ENCODE data around the gene FOXL3. TPM values are rescaled to one million over a fixed set of nuclear protein-coding genes. Genes with fewer than 3 reads are reported as not detected.
"Not testable (repeated sequence)": the region's sequence is repeated elsewhere in the genome, so short reads cannot be mapped to it uniquely, and the experiment has no call there.

Gene FOXL3
- total RNA-seq, 4 donors from 2014 or later, result not detected

DNA sequence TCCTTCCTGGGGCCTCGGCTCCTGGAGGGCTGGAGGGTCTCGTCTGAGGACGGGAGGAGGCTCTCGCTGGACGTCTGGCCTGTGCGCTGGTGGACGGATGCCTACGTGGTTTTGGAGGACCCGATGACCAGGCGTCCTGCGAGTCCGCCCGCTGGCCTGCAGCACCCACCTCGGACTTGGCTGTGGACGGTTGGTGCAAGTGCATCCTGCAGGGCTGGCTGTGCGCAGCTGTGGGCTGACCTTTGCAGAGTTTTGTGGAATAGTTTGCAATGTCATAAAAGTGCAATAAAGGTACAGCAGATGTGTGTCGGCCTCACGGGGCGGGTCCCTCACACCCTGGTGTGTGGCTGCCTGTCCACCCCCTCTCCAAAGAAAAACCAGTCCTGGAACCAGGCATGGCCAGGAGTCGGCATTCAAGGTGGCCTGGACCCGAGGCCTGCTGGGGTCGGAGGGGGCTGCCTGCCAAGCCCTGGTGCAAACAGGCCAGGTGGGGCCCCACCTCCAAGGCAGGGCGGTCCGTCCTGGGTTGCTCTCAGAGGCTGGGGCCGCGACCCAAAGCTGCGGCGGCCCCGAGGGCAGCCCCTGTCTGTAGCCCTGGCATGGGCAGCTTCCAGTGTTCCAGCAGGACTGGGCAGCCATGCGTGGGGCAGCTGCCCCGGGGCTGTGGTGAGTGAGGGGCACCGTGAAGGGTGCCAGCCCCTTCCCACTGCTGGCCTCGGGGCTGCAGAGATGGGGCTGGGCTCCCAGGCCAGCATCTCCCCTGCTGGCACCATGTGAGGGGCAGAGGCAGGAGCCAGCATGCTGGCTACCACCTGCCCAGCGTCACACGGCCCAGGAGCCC, 29.3 kb upstream of the FOXL3 start:
- no peak overlapping the region for H3K27ac ChIP-seq (replicated peaks in 1 of 4)
- peaks cover 41 to 66% (median 57%) of the 10 kb centered on the region in 4 donors for H3K36me3 ChIP-seq
- no peaks in the 10 kb centered on the region for H3K27me3 ChIP-seq
- TF ChIP-seq POLR2AphosphoS5 (IDR thresholded peaks at IDR 0.05), result no peak
- no peak for TF ChIP-seq POLR2A (IDR thresholded peaks at IDR 0.05; ENCODE audit: low read depth)
- TF ChIP-seq, protein P1, sequence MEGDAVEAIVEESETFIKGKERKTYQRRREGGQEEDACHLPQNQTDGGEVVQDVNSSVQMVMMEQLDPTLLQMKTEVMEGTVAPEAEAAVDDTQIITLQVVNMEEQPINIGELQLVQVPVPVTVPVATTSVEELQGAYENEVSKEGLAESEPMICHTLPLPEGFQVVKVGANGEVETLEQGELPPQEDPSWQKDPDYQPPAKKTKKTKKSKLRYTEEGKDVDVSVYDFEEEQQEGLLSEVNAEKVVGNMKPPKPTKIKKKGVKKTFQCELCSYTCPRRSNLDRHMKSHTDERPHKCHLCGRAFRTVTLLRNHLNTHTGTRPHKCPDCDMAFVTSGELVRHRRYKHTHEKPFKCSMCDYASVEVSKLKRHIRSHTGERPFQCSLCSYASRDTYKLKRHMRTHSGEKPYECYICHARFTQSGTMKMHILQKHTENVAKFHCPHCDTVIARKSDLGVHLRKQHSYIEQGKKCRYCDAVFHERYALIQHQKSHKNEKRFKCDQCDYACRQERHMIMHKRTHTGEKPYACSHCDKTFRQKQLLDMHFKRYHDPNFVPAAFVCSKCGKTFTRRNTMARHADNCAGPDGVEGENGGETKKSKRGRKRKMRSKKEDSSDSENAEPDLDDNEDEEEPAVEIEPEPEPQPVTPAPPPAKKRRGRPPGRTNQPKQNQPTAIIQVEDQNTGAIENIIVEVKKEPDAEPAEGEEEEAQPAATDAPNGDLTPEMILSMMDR (IDR thresholded peaks at IDR 0.05), result no peak
- no peak for TF ChIP-seq EP300 (IDR thresholded peaks at IDR 0.05)
- WGBS, result 93% methylated on average over 20 of the region's 35 CpGs
- H3K4me1 ChIP-seq, result peaks cover 0 to 4% (median 0%) of the 10 kb centered on the region in 4 donors
- H3K4me3 ChIP-seq, result no peak overlapping the region
- intact Hi-C loops (cut with DNase I), result no loop called here
- no peak for DNase-seq (ENCODE audit: extremely low spot score)
- H3K9me3 ChIP-seq, result peaks cover 0 to 8% (median 5%) of the 10 kb centered on the region in 4 donors

DNA sequence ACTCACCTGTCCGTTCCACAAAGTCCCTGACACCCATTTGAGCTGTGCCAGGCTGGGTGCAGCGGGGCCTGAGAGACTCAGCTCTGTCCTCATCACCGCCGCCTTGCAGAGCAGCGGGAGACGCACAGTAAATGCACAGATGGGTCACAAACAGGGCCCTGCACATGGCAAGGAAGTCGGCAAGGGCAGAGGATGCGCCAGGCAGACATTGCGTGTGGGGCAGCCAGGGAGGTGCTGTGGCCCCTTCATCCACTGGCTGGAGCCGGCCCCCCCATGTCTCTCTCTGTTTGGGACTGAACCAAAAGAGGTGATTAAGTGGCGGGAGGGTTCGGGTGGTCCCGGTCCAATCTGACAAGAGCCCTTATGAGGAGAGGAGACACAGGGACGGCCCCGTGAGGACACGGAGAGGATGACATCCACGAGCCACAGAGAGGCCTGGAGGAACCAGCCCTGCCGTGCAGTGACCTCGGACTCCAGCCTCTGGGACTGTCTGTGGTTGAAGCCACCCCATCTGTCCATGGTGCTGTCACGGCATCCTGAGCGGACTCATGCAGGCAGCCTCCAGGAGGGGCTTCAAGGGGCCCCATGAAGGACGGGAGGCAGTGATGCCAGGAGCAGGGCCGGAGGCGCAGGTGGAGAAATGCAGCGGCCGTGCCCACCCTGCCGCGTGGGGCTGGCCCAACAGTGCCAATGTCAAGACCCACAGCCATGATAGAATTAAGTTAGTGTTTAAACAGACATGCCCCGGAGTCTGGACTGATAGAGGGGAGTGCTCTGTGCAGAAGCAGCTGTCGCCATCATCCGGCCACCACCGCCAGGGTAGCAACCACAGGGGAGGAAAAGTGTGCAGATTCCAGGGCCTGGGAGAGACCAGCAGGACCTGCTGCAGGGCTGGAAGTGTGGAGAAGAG, 28.4 kb upstream of the FOXL3 start:
- H3K27ac ChIP-seq (replicated peaks in 1 of 4), result no peak overlapping the region
- TF ChIP-seq EP300 (IDR thresholded peaks at IDR 0.05) (no peak), POLR2A (IDR thresholded peaks at IDR 0.05; ENCODE audit: low read depth) (no peak), POLR2AphosphoS5 (IDR thresholded peaks at IDR 0.05) (no peak)
- TF ChIP-seq, protein P1 (IDR thresholded peaks at IDR 0.05), result no peak
- H3K27me3 ChIP-seq, result no peaks in the 10 kb centered on the region
- intact Hi-C loops (cut with DNase I), result no loop called here
- H3K4me3 ChIP-seq, result no peak overlapping the region
- WGBS, result 95% methylated on average over 27 of the region's 32 CpGs
- H3K36me3 ChIP-seq, result peaks cover 31 to 56% (median 48%) of the 10 kb centered on the region in 4 donors
- H3K4me1 ChIP-seq, result peaks cover 0 to 4% (median 0%) of the 10 kb centered on the region in 4 donors
- no peak for DNase-seq (ENCODE audit: extremely low spot score)
- H3K9me3 ChIP-seq, result peaks cover 0 to 8% (median 5%) of the 10 kb centered on the region in 4 donors

DNA sequence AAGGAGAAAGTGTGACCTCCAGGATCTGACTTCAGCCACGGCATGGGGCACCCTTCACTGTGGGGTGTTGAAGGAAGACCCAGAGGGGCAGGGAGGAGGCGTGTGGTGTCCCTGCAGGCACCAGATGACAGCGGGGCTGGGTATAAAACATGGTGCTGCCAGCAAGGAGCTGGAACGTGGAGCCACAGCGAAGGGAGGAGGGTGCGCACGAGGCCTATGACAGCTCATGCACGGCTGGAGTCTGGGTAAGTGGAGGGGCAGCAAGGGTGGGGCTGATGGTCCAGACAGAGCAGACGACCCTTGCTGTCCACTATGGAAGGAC, 27.8 kb upstream of the FOXL3 start:
- no peak overlapping the region for H3K27ac ChIP-seq (replicated peaks in 1 of 4)
- TF ChIP-seq POLR2AphosphoS5 (IDR thresholded peaks at IDR 0.05) (no peak), POLR2A (IDR thresholded peaks at IDR 0.05; ENCODE audit: low read depth) (no peak), EP300 (IDR thresholded peaks at IDR 0.05) (no peak)
- TF ChIP-seq, protein P1 (IDR thresholded peaks at IDR 0.05), result no peak
- DNase-seq (ENCODE audit: extremely low spot score), result no peak
- intact Hi-C loops (cut with DNase I), result no loop called here
- 95% methylated on average over 9 of the region's 9 CpGs for WGBS
- H3K27me3 ChIP-seq, result no peaks in the 10 kb centered on the region
- peaks cover 25 to 50% (median 41%) of the 10 kb centered on the region in 4 donors for H3K36me3 ChIP-seq
- peaks cover 0 to 8% (median 5%) of the 10 kb centered on the region in 4 donors for H3K9me3 ChIP-seq
- peaks cover 0 to 4% (median 0%) of the 10 kb centered on the region in 4 donors for H3K4me1 ChIP-seq
- H3K4me3 ChIP-seq, result no peak overlapping the region

DNA sequence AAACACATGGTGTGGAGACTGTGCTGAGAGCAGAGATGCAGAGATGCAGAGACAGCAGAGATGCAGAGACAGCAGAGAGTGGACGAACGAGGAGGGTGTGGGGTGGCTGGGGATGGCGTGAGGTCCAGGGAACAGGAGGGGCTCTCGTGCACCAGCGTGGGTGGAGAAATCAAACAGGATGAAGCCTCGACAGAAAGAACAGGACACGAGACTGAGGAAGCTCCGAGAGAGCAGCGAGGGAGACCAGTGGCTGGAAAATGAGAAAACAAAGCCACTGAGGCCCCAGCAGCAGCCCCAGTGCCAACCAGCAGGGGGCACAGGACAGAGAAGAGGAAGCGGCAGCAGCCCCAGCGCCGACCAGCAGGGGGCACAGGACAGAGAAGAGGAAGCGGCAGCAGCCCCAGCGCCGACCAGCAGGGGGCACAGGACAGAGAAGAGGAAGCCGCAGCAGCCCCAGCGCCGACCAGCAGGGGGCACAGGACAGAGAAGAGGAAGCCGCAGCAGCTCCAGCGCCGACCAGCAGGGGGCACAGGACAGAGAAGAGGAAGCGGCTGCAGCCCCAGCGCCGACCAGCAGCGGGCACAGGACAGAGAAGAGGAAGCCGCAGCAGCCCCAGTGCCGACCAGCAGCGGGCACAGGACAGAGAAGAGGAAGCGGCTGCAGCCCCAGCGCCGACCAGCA, 27.2 kb upstream of the FOXL3 start:
- intact Hi-C loops (cut with DNase I); H3K27ac ChIP-seq (replicated peaks in 1 of 4); H3K4me1 ChIP-seq; H3K4me3 ChIP-seq; H3K9me3 ChIP-seq; DNase-seq (ENCODE audit: extremely low spot score); H3K27me3 ChIP-seq: not testable (repeated sequence)
- WGBS, result 89% methylated on average over 13 of the region's 31 CpGs
- TF ChIP-seq, protein P1 (IDR thresholded peaks at IDR 0.05), result peak in 2 of 3 experiments; percentile 16 to 42
- H3K36me3 ChIP-seq, result peaks cover 24 to 45% (median 37%) of the 10 kb centered on the region in 4 donors
